Endothelial cell (in vitro differentiated cells): ENCODE data around the gene FABP2. TPM values are rescaled to one million over a fixed set of nuclear protein-coding genes. Genes with fewer than 3 reads are reported as not detected.
"Not testable (repeated sequence)": the region's sequence is repeated elsewhere in the genome, so short reads cannot be mapped to it uniquely, and the experiment has no call there.

Source experiments
- DNase-seq: peaks from one replicate; pipeline ENCODE4 v3.0.0; 2021; ENCODE audit warnings: low spot score
- H3K27ac Mint-ChIP-seq: one replicate; pipeline ENCODE4 v1.8.0; 2021; ENCODE audit warnings: mixed read lengths, inconsistent platforms; ENCODE audit not compliant: unreplicated experiment
- H3K27me3 Mint-ChIP-seq: one replicate; pipeline ENCODE4 v1.8.0; 2021; ENCODE audit warnings: mild to moderate bottlenecking, moderate library complexity, mixed read lengths, inconsistent platforms; ENCODE audit not compliant: unreplicated experiment
- H3K36me3 Mint-ChIP-seq: one replicate; pipeline ENCODE4 v1.8.0; 2021; ENCODE audit warnings: mild to moderate bottlenecking, low read depth, mixed read lengths, inconsistent platforms; ENCODE audit not compliant: unreplicated experiment
- H3K4me1 Mint-ChIP-seq: one replicate; pipeline ENCODE4 v1.8.0; 2021; ENCODE audit warnings: mild to moderate bottlenecking, mixed read lengths, inconsistent platforms; ENCODE audit not compliant: unreplicated experiment
- H3K4me3 Mint-ChIP-seq: one replicate; pipeline ENCODE4 v1.8.0; 2021; ENCODE audit warnings: mild to moderate bottlenecking, mixed read lengths, inconsistent platforms; ENCODE audit not compliant: unreplicated experiment
- H3K9me3 Mint-ChIP-seq: one replicate; pipeline ENCODE4 v1.8.0; 2021; ENCODE audit warnings: mixed read lengths, inconsistent platforms; ENCODE audit not compliant: unreplicated experiment
- CTCF ChIP-seq: fragments of 200-600 bp; sonication (generic); IDR thresholded peaks from one replicate; pipeline ENCODE4 v1.5.0; 2021; ENCODE audit warnings: antibody characterized with exemption; ENCODE audit not compliant: unreplicated experiment
- total RNA-seq: library from RNA; stranded (reverse); fragmentation: NEBNext Ultra II Directional; extraction: Animal tissue kit (Norgen Biotek cat#: 25700); gene quantifications from one replicate; pipeline ENCODE4 v1.2.1, GENCODE V29; 2021; ENCODE audit not compliant: unreplicated experiment

The FABP2 gene
- total RNA-seq, 1 donor from 2014 or later = not detected

DNA sequence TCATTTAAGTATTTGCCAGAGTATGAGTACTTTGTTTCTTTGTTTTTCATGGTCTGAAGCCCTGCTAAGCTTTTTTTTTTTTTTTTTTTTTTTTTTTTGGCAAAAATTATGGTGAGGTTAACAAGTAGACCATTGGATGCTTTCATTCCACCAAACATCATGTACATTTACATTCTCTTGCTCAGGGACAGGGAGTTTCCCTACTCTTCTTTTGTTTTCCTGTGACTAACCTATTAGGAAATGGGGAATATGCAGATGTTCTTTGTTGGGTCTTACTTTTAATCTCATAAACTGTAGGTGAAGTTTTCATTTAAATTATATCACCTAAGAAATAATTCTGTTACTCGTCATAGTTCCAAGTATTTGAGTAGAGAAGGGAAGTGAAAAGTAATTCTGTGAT is 26.2 kb upstream of the FABP2 start:
- H3K4me1 Mint-ChIP-seq, H3K4me3 Mint-ChIP-seq, H3K27ac Mint-ChIP-seq, H3K9me3 Mint-ChIP-seq, H3K36me3 Mint-ChIP-seq, H3K27me3 Mint-ChIP-seq, DNase-seq: not testable (repeated sequence)

- H3K4me3 Mint-ChIP-seq, H3K36me3 Mint-ChIP-seq: not testable (repeated sequence)
Measured at GRCh38 chr4:119343293-119343692, 21.4 kb upstream of the FABP2 start.

DNA sequence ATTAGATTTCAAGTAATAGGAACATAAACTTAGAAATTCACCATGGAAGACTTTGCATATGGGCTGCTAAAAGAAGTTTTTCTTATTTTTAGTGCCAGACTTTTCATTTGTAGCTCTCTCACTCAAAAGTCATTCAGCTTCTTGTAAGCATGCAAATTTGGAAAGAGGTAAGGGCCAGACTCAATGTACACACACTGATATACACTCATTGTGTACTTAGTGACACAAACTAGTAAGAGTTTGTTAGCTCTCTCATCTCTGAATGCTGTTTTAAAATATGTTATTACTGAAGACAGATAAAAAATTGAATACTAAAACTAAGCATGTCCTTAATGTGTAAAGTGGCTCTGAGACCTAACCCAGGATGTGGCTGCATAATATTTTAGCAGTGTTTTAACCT is 18.0 kb upstream of the FABP2 start:
- not testable (repeated sequence) for H3K27ac Mint-ChIP-seq, H3K9me3 Mint-ChIP-seq, H3K4me1 Mint-ChIP-seq, DNase-seq, H3K4me3 Mint-ChIP-seq, H3K36me3 Mint-ChIP-seq, H3K27me3 Mint-ChIP-seq

More at GRCh38 chr4:119343293-119343692, 21.4 kb upstream of the FABP2 start:
- DNase-seq, H3K9me3 Mint-ChIP-seq, H3K4me1 Mint-ChIP-seq, H3K27ac Mint-ChIP-seq, H3K27me3 Mint-ChIP-seq: not testable (repeated sequence)

- Mint-ChIP-seq H3K36me3 (no peaks in the 10 kb centered on the region), H3K4me1 (peaks cover 9% of the 10 kb centered on the region), H3K9me3 (no peaks in the 10 kb centered on the region), H3K27ac (no peak overlapping the region), H3K4me3 (peak overlapping the region; percentile 34), H3K27me3 (no peaks in the 10 kb centered on the region)
- no peak for TF ChIP-seq CTCF
- DNase-seq = no peak
Measured at GRCh38 chr4:119337010-119337409, 15.1 kb upstream of the FABP2 start.

GRCh38 chr4:119336332-119336979 is 14.5 kb upstream of the FABP2 start:
- H3K4me1 Mint-ChIP-seq, H3K27ac Mint-ChIP-seq, H3K27me3 Mint-ChIP-seq: not testable (repeated sequence)

DNA sequence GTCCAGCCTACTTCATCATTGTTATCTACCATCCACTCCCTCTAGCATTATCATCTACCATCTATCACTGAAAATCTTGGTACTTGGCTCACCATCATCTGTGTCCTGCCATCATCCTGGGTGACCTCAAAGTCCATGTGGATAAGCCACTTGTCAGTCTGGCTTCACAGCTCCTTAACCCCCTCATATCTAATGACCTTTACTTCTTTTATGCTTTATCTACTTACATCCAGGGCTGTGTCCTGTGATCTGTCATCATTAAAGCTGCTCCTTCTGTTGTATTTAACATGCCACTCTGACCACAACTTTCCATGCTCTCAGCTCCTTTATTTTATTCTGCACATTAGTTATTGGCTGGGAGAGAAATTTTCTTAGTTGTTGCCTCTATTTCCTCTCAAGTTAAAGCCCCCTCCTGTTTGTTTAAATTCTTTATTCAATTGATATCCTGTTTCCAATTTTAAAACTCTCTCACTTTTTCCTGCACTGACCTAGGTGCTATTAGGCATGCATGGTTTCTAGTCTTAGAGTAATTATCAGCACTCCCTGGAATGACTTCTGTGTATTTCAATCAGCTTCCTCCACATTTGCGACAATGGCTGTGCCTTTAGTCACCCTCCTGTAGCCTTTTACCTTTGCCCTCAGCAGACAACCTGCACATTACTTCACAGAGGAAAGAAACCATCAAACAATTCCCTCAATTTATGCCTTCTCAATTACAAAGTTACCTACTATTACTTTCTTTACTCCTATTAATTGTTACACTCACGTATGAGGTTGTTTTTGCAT is 8.1 kb upstream of the FABP2 start:
- H3K36me3 Mint-ChIP-seq = no peaks in the 10 kb centered on the region
- DNase-seq = no peak
- no peak for TF ChIP-seq CTCF

More at GRCh38 chr4:119336332-119336979, 14.5 kb upstream of the FABP2 start:
- not testable (repeated sequence) for DNase-seq, H3K4me3 Mint-ChIP-seq, H3K36me3 Mint-ChIP-seq, H3K9me3 Mint-ChIP-seq

GRCh38 chr4:119328695-119329094 is 6.8 kb upstream of the FABP2 start:
- H3K4me1 Mint-ChIP-seq = peaks cover 4% of the 10 kb centered on the region
- no peaks in the 10 kb centered on the region for H3K36me3 Mint-ChIP-seq
- no peak overlapping the region for H3K27ac Mint-ChIP-seq
- H3K9me3 Mint-ChIP-seq = no peaks in the 10 kb centered on the region
- H3K27me3 Mint-ChIP-seq = no peaks in the 10 kb centered on the region
- no peak for DNase-seq
- TF ChIP-seq CTCF = no peak
- no peak overlapping the region for H3K4me3 Mint-ChIP-seq

More for the DNA sequence above, 8.1 kb upstream of the FABP2 start:
- Mint-ChIP-seq H3K9me3 (no peaks in the 10 kb centered on the region), H3K27me3 (no peaks in the 10 kb centered on the region), H3K27ac (no peak overlapping the region), H3K4me3 (no peak overlapping the region), H3K4me1 (peaks cover 4% of the 10 kb centered on the region)
